Stimulated activated CD4-positive, alpha-beta T cell treated with anti-CD3 and anti-CD28 coated beads, Interleukin-4, amount 100 ng/mL, for 1 hour (primary cell): ENCODE measurements around the gene JAK1.
"Not testable (repeated sequence)": the region's sequence is repeated elsewhere in the genome, so short reads cannot be mapped to it uniquely, and the experiment has no call there.

Experiments used
- DNase-seq: peaks from one replicate; pipeline ENCODE4 v3.0.0-alpha.2; 2020

Gene JAK1

DNA sequence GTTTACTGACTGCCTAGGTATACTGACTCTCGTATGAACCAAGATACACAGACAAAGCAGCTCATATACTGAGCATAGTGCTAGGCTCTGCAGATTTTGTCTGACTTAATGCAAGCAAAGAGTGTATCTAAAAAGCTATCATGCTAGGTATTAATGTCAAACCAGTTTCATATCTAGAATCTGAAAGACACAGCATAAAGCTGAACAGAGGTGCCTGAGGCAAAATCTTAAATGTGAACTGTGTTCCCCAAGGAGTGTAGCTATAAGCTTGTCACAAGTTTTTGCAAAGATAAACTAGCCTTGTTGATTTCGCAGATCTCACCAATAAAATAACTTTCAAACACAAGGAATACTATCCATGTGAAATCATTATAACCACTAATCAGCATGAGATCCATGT, 18.1 kb downstream of the JAK1 start:
- DNase-seq = no peak

DNA sequence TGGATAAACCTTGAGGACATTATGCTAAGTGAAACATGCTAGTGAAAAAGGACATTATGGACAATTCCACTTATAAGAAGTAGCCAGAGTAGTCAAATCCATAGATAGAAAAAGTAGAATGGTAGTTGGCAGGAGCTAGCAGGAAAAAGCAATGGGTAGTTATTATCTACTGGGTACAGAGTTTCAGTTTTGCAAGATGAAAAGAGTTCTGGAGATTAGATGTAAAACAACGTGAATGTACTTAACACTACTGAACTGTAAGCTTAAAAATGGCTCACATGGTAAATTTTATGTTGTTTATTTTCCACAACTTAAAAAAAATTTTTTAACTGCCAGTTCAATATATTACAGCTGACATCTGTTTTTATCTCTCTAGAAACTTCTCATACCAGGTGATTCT, 19.4 kb downstream of the JAK1 start:
- no peak for DNase-seq

DNA sequence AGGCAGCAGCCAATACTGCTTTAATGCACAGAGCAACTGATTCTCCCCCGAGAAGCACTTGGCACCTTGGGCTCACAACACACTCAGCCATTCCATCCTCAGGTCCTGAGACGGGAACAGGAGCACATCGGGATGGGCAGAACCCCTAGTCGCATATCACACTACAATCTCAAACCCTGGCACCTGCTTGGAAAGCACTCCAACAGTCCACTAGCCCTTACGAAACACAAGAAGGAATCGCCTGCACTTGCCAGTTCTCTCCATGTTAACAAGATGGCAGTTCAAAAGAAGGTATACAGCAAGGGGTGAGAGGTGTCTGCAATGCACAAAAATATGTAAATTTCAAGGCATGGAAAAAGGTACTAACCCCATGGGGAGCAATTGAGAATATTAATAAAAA, 21.4 kb downstream of the JAK1 start:
- DNase-seq = no peak

DNA sequence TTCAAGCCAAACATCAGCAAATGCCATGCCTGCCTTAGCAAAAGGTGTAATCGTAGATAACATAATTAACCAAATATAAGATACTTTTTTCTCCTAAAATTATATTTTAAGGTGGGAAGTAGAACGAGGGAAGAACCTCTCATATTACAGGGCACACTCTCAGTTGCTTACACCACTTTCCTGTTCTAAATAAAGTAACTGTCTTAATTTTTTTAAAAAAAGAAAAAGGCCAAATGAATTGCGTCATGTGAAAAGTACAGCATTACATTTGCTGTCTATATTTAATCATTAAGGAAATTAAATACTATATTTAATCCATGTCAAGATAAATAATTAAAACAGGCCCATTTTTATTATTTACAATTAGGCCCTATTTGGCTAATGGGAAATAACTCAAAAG, 23.7 kb downstream of the JAK1 start:
- no peak for DNase-seq

DNA sequence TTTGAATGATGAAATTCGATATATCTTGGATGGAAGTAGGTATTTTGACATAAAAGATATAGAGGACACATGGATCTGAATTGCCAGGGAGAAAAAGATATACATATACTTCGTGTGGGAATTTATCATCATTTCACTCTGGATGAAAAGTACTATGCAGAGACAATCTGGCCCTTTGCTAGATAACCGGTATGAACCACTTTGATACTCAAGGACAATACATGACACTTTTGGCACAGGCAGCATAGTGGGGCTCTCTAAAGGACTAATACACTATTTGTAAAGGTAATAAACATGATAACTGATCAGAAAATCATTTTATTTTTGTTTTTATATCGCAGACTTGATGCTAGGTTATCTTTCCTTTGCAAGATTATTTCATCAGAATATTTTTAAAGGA, 24.2 kb downstream of the JAK1 start:
- no peak for DNase-seq

DNA sequence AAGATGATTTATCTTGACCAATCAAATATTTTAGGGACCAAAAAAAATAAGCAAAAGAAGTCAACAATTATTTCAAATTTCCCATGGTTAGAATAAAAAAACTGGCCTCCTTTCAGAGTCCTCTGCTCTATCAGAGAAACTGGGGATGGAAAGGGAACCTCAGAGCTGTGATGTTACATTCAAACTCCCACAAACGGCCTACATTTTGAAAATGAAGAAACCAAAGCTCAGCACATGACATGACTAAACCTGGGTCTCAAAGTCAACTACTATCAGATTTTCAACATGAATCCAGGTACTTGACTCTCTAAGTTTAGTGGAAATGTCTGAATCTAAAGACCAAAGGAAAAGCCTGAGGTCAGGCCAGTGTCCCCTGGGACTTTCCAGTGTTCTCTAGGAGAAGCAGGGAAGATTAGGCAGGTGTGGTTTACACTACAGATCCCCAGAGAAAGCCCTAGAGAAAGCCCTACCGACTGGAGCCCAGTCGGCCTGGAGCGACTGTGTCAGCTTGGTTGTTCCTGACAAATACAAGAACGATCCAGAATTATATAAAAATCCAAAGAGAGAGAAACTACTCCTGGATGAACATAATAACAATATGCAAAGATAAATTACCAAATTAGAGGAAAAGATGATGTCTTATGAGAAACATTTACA, 24.8 kb downstream of the JAK1 start:
- DNase-seq = no peak

DNA sequence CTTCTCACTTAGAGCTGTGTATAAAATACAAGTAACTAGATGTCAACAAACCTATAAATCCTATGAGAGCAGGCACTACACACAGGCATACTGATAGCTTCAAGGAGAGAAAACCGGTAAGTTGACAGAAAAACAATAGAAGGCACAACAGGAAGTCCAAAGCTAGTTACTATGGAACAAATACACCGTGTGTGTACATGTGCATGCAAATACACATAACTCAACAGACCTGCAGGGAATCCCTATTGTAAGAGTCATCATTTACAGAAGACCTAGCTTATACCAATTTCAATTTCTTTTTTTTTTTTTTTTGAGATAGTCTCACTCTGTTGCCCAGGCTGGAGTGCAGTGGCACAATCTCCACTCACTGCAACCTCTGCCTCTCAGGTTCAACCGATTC, 26.3 kb downstream of the JAK1 start:
- DNase-seq = no peak

DNA sequence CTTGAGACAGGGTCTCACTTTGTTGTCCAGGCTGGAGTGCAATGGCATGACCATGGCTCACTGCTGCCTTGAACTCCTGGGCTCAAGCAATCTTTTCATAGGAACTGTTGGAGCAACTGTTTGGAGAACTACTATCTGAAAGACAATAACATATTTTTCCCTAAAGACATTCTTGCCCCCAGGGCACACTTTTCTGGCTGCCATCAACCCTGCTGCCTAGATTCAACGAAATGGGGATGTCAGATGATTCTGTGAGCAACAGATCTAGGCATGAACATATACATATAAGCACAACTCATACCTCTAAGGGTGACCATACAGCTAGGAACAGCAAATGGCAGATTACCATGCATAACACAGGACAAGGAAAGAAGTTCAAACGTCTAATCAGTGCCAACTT, 27.4 kb downstream of the JAK1 start:
- no peak for DNase-seq

DNA sequence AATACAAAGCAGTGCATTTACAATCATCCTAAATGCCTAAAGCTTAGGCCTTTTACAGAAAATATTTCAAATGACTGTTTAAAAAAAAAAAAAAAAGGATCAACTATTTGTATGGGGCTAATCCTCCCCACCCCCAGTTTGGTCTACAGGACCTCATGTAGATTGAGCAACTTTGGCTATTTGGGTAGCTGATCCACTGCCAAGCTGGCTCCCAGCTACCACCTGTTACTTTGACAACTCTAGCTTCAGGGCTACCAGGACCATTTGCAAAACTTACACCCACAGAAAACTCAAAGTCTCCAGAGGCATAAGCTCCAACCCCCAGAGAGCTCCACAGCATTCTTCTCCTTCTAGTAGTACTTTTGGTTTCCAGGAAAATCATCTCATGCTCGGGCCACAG, 29.4 kb downstream of the JAK1 start:
- DNase-seq = no peak

DNA sequence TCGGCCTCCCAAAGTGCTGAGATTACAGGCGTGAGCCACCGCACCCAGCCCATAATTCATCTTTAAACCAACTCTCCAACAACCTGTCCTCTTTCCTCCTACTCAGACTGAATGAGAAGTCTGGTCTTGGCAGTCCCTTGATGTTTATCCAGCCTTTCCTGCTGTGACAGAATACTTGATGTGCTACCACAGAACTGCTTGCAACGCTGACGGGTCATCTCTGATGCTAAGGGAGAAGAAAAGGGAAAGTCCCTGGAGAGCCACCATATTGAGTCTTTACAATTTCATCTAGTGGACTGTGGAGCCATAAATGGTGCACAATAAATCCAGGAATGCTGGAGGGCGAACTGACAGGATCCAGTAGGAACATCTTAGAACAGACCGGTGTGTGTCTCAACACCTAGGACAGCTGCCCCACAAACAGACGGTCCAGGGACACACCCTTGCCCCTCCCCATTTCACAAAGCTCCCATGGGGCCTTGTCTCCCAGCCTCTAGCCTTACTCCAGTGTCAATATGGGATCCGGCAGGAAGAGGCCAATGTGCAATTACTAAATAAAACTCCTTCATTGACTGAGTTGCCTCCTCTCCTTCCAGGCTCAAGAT, 30.7 kb downstream of the JAK1 start:
- DNase-seq = no peak

DNA sequence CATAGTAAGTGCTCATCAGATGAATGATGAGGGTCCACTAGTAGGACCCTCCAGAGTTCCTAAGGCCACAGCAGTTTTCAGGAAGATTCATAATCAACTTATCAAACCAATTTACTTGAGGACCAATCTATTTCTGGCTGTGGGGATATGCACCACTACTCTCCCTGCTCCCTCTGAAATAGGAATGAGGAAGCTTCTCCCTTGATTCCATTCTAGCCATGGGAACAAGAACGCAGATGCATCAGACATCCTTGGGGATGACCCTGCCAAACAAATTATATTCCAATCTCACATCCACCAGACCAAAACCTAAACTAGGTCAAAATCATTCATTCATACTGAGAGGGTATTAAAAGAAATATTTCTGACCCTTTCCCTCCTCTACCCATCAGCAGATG, 31.5 kb downstream of the JAK1 start:
- no peak for DNase-seq

DNA sequence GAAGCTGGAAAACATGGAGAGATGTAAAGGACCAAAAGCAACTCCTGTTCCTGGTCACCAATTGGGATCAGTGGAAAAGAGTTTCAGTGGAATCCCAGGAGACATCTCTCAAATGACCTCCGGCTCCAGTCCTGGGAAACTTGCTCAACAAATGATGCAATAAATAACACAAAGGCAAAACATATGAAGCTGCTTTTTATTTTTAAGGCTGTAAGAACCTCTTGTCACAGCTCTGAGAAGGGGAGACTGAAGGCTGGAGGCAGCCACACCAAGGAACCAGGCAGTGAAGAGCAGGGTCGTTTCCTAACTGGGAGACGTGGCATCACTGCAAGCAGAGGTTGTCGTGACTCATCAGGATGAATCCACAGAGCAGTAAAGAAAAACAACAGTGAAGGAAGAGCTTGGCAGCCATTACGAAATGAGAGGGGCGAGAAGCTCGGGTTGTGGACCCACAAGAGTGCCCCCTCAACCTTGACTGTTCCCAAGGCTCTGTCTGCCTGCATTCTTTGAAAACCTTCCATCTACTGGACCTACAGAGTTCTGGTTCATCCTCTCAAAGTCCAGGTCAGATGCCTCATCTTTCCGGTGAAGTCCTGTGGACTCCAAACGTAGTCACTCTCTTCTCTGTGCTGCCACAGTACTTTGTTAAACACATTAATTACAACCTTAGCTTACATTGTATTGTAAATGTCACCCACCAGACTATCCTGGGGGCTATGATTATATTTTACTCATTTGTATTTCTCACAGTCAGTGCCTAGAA, 32.1 kb downstream of the JAK1 start:
- DNase-seq = no peak

DNA sequence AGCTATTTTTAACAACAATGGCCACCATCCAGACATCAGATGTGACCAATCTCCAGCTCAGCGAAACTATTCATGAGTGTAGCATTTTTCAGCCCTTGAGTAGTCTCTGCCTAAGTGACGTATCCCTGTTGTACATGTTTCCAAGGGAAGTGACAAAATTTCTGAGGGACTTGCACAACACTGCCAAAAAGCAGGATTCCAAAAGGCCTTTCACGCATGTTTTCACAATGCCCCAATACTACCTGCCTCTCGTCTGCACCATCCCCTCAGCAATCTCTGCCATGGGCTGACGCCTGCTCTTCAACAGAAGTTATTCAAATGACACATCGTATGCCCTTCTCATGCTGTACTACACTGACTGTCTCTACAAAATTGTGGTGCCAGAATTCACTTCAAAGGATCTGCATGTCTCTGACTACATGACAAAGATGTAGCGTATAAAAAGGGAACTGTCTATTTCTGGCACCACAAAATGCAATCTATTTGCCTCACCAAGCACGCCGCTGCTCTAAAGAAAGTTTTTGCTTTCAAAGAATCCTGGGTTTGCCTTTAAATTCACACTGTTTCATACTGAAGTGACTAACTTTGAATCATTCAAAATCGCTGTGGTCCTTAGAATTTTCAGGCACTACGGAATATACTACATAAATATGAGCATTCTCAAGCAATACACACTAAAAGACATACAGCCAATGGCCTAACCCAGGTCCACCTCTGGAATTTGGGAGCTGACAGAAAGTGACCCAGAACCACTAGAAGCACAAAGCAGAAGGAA, 32.9 kb downstream of the JAK1 start:
- DNase-seq = no peak

DNA sequence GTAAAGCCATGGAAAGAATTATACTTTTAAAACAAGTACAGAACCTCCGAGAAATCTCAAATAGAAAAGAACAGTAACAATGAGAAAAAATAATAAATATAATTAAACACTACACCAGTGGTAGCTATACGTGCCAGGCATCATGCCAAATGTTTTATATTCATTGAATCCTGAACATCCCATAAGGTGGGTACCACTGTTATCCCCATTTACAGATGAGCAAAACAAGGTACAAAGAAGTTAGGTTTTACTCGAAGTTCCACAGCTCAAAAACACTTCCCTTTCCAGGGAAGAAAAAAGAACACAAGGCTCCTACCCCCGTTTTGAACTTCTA, 33.4 kb downstream of the JAK1 start:
- no peak for DNase-seq

DNA sequence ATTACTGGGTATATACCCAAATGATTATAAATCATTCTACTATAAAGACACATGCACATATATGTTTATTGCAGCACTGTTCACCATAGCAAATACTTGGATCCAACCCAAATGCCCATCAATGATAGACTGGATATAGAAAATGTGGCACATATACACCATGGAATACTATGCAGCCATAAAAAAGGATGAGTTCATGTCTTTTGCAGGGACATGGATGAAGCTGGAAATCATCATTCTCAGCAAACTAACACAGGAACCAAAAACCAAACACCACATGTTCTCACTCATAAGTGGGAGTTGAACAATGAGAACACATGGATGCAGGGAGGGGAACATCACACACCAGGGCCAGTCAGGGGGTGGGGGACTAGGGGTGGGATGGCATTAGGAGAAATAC, 35.7 kb downstream of the JAK1 start:
- DNase-seq = not testable (repeated sequence)

DNA sequence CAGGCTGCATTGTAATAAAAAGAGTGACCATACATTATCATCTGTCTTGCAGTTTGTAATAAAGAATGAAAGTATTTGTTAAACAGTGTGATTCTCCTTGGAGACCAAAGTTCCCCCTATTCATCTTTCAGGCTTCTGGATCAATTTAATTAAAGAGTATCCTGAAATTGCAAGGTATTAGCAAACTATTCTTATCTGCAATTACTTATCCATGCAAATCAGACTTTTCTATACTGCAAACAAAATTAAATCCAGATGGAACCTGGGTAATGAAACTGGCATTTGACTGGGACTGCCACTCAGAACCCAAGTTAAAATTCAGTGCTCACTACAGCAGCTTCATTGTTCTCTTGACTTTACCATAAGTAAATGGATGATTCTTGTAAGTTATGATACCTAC, 37.1 kb downstream of the JAK1 start:
- no peak for DNase-seq

DNA sequence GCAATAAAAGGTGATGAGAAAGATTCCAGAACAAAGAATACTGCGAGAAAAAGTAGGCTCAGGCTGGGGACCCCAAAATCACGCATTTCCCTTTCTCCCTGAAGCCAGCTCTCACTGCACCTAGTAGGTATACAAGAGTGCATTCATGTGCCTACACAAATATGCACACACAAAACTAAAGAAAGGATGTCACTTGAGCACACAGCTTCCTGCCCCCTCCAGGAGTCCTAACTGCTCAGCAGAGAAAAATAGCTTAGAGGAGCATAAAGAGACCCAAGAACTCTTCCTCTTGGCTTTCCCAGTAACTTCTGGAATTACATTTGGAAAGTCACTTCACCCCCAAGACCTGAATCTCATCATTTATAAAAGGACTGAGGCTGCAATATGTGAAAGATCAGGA, 38.0 kb downstream of the JAK1 start:
- DNase-seq = no peak

DNA sequence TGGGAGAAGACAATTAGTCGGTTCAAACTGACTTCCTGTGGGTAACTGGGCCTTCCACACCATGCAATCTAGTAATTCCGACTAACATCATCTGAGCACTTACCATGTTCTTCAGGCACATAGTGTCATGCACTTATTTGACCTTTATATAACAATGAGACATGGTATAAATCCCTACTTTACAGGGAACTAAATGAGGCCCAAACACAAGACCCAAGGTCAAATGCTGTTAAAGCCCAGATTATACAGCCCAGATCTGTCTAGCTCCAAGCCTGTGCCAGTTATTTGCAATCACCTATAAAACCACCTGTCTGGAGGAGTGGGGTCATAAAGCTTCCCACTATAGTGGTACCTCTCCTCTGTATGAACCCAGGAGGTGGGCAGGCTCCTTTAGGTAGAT, 40.8 kb downstream of the JAK1 start:
- no peak for DNase-seq

DNA sequence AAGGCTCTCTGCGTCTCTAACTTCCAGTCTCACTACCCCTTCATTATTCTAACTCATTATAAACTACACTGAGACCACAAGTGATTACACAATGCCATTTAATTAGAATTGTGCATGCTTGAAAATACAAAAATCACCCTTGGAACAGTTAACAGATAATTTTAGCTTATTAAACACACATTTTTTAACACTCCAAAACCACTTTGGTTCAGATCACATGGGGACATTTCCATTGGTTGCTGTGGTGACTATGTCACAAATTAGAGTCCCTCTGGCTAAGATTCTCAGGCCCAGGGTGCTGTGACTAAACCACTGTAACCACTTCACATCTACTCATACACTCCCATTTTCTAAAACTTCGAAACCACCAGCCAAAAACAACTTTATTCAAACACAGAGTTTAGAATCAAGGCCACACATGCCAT, 43.0 kb downstream of the JAK1 start:
- no peak for DNase-seq

DNA sequence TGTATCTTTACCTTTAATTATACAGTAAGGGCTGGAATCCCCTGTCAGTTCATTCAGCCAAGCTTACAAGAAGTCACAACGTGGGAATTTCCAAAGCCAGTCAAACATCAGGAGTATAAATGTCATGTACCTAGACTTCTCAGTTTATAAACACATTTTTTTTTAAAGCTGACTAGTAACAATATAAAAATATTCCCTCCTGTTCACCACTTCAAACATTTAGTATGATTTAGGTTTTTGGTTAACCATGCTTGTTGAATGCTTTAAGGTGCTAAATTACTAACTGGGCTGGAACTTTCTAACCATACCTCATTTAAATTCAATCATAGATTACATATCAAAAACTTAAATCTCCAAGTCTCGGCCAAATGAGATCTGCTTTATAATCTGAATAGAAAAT, 44.0 kb downstream of the JAK1 start:
- DNase-seq = no peak

DNA sequence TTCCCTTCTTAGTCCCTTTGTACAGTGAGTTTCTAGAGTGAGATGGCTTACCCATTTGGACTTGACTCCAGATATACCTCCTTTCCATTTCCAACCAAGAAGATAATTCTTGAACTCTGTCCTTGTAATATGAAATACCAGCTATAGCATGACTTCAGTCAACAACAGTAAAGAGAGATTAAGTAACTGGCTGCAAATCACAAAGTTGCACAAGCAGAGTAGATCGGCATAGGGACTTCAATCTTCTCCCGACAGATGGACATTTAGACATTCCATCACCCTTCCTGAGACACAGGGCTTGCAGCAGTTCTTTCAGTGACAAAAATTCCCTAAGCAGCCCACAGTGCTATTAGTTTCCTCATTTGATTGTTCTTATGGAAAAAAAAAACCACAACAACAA, 44.6 kb downstream of the JAK1 start:
- DNase-seq = no peak

DNA sequence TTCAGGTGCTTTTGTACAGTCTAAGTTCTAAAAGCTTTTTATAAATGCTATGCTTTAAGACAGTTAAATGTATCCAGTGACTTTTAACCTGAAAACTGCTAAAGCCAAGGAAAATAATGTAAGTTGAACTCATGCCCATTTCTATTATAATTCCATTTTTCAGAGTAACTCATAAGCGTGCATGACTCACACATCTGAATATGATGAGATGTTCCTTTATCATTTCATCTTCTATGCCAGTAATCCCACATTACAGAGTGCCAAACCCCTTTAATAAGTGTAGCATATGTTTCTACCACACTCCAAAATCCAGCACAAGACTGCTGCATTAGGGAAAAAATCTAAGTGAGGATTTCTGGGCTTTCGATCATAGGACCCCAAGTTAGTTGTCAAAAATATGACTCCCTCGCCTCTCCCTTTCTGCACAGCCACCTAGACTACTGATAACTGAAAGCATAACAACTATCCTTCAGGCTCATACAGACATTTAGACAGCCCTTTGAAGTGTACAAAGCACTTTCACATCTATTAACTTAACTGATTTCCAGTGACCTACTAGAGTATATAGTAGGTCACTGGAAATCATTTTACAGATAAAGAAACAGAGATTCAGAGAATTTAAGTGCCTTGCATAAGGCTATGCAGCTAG, 45.3 kb downstream of the JAK1 start:
- DNase-seq = no peak

DNA sequence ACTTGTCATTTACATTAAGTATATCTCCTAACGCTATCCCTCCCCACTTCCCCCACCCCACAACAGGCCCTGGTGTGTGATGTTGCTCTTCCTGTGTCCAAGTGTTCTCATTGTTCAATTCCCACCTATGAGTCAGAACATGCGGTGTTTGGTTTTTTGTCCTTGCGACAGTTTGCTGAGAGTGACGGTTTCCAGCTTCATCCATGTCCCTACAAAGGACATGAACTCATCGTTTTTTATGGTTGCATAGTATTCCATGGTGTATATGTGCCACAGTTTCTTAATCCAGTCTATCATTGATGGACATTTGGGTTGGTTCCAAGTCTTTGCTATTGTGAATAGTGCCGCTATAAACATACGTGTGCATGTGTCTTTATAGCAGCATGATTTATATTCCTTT, 47.2 kb downstream of the JAK1 start:
- DNase-seq = not testable (repeated sequence)
